Measurements from ENCODE around the gene PCAT7.
"Not testable (repeated sequence)": the region's sequence is repeated elsewhere in the genome, so short reads cannot be mapped to it uniquely, and the experiment has no call there.

DNA sequence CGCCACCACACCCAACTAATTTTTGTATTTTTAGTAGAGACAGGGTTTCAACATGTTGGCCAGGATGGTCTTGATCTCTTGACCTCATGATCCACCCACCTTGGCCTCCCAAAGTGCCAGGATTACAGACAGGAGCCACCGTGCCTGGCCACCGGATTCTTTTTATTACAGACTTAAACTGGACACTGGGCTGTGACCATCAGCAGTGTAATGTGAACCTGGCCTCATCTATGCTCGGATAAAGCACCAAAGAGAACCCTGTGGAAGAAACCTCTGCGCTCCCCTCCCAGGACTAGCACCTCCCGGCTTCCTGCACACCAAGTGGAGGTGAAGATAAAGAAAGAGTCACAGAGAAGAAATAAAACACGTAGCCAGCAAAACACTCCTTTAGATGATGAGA, 37.8 kb downstream of the PCAT7 start:
- TF ChIP-seq EZH2phosphoT487 (IDR thresholded peaks at IDR 0.05; ENCODE audit: insufficient read depth, low read depth); EZH2 (IDR thresholded peaks at IDR 0.05; ENCODE audit: insufficient read depth, poor library complexity, severe bottlenecking): not testable (repeated sequence)
